ENCODE measurements around the gene HIVEP2.

GRCh38 chr6:142914369-142914768 is 30.6 kb downstream of the HIVEP2 start:
- no peak for TF ChIP-seq ZNF274 (IDR thresholded peaks at IDR 0.05; ENCODE audit: low read depth, low read length)
- TF ChIP-seq SUZ12 (IDR thresholded peaks at IDR 0.05; ENCODE audit: extremely low read depth, insufficient read depth, insufficient read length) = no peak
